Cardiac fibroblast (primary cell): Measurements from ENCODE around the gene PDPK1.
"Not testable (repeated sequence)": the region's sequence is repeated elsewhere in the genome, so short reads cannot be mapped to it uniquely, and the experiment has no call there.

Experiments used
- DNase-seq, 2 donors: peaks; one replicate each; pipeline versions ENCODE4 v3.0.0 to v3.0.0-alpha.2; 2010; ENCODE audit warnings: low read depth in 2 of 2
- H3K4me3 ChIP-seq, 2 donors: replicated peaks in 1 of 2; 1 replicate in 1 of 2; 2 replicates in 1 of 2; pipeline ENCODE4 v1.5.1; 2011; ENCODE audit warnings: low read depth in 2 of 2, low read length in 2 of 2, mild to moderate bottlenecking in 2 of 2, moderate library complexity in 1 of 2
- CTCF ChIP-seq: IDR thresholded peaks from one replicate; pipeline ENCODE4 v1.5.1; 2011; ENCODE audit warnings: low read depth, mild to moderate bottlenecking, low read length, inconsistent platforms

Gene PDPK1

GRCh38 chr16:2530629-2531318, 7.0 kb upstream of the PDPK1 start:
- no peak for TF ChIP-seq CTCF
- no peak for DNase-seq
- no peak overlapping the region for H3K4me3 ChIP-seq

DNA sequence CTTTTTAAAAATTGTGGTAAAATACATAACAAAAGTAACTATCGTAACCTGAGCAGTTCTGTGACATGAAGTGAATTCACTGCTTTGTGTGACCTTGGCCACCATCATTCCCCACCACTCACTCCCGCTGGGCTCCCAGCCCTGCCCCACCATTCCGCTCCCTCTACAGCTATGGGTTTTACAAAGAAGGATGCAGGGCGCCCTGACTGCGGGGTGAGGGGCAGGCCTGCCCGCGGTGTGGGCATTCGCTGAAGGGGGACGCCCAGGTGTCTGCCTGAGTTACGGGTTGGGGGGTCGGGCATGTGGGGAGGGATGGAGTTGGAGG, 6.5 kb upstream of the PDPK1 start, which contains the start of gene CEMP1:
CEMP1 (minus strand) TSS at position 38 of the 325 bp plus-strand sequence. CDS start 335 bp downstream, outside the sequence.
- TF ChIP-seq CTCF: no peak
- H3K4me3 ChIP-seq: peak within 1 kb of the TSS; percentile 61 to 63
- no peak for DNase-seq

GRCh38 chr16:2531696-2532493, 5.9 kb upstream of the PDPK1 start:
- H3K4me3 ChIP-seq: peak overlapping the region; percentile 61 to 63
- no peak for TF ChIP-seq CTCF
- peak; percentile 97 to 98 for DNase-seq

DNA sequence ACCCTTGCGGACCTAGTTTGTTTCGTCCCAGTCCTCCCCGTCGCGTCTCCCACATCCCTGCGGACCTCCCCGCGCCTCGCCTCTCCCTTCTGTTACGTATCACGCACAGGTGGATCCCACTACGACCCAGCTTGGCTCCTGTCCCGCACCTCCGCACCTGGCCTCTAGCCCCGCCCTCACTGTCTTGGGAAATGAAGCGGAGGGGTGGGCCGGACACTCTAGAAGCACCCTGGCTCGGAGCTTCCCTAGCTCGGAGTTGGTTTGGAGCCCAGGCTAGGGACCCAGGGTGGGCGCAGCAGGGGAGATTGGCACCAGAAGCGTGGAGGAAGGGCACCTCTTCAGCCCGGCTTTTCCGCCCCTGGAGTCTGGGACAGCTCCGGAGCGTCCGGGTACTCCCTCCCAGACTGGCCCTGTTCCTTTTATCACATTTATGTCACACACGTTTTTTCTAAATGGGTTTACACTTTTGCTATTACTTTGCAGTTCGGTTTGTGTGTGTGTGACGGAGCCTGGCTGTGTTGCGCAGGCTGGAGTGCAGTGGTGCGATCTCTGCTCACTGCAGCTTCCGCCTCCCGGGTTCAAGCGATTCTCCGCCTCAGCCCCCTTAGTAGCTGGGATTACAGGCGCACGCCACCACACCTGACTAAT, 5.2 kb upstream of the PDPK1 start:
- peak; percentile 44 to 59 for DNase-seq
- no peak for TF ChIP-seq CTCF

GRCh38 chr16:2533142-2533755, 4.6 kb upstream of the PDPK1 start:
- peak in 1 of 2 donors; percentile 29 for DNase-seq
- H3K4me3 ChIP-seq: peak overlapping the region in 1 of 2 donors; percentile 63

More for the DNA sequence above, 5.2 kb upstream of the PDPK1 start:
- H3K4me3 ChIP-seq: peak overlapping the region; percentile 61 to 63

DNA sequence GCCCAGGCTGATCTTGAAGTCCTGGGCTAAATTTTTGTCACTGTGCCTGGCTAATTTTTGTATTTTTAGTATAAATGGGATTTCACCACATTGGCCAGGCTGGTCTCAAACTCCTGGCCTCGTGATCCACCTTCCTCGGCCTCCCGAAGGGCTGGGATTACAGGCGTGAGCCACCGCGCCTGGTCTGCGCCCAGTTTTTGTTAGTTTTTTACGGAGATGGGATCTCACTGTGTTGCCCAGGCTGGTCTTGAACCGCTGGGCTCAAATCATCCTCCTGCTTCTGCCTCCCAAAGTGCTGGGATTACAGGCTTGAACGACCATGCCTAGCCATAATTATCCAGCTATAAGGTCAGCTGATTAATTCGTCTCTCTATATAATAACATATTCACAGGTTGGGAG, 3.9 kb upstream of the PDPK1 start:
- DNase-seq: no peak
- H3K4me3 ChIP-seq: no peak overlapping the region
- TF ChIP-seq CTCF: no peak

DNA sequence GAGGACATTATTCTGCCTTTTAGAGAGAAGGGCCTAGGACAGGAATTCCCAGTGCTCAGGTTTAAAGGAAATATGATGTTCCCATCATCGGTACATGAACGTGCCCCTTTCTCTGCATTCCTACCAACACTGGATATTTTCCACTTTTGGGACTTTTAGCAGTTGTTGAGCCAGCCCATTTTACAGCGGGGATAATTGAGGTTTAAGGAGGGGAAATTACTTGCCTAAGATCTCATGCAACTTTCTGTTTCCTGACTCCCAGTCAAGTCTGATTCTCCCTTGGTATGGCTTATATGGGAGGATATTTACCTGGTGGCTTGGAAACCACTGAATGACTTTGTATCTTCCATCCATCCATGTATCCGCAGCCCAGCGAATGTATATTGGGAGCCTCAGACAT, 3.5 kb upstream of the PDPK1 start:
- DNase-seq, H3K4me3 ChIP-seq: not testable (repeated sequence)
